GM12874 (cell line): ENCODE data around the gene ASPSCR1.

Experiments
- TF ChIP-seq, protein P1 (sequence below): IDR thresholded peaks from 2 replicates; pipeline ENCODE4 v1.5.1; 2011; ENCODE audit warnings: low read depth, mild to moderate bottlenecking, control low read depth, low read length, moderate library complexity; ENCODE audit not compliant: insufficient read depth

The ASPSCR1 gene

DNA sequence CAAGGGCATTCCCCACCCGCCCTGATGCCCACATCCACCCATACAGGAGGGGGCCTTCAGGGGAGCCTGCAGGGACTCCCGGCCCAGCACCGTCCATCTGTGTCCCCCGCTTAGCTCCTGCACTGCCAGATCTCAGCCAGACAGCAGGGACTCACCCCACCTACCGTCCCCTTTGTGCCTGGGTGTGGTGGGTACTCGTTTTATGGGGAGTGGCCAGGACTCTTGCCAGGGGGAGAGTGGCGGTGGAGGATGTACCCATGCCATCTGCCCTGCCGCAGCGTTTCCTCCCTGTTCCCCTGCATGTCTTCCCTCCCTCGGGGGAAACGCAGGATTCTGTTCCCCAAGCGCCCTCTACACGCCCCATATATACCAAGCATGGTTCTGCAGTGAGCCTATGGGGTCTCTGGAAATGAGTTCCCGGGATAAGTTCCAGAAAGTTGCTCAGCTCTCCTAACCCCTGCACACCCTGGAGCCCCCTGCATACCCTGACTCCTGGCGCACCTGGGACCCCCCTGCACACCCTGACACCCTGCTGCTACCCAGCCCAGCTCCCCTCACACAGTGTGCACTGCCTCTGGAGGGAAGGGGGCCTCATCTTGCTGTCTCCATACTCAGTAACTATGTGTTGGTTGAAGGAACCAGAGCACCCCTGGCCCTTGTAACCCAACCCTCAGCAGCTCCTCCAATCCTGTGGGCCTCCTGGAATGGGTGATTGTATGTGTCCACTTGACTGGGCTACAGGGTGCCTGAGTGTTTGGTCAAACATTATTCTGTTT, 45.7 kb upstream of the ASPSCR1 start:
- TF ChIP-seq, protein P1, sequence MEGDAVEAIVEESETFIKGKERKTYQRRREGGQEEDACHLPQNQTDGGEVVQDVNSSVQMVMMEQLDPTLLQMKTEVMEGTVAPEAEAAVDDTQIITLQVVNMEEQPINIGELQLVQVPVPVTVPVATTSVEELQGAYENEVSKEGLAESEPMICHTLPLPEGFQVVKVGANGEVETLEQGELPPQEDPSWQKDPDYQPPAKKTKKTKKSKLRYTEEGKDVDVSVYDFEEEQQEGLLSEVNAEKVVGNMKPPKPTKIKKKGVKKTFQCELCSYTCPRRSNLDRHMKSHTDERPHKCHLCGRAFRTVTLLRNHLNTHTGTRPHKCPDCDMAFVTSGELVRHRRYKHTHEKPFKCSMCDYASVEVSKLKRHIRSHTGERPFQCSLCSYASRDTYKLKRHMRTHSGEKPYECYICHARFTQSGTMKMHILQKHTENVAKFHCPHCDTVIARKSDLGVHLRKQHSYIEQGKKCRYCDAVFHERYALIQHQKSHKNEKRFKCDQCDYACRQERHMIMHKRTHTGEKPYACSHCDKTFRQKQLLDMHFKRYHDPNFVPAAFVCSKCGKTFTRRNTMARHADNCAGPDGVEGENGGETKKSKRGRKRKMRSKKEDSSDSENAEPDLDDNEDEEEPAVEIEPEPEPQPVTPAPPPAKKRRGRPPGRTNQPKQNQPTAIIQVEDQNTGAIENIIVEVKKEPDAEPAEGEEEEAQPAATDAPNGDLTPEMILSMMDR = no peak

DNA sequence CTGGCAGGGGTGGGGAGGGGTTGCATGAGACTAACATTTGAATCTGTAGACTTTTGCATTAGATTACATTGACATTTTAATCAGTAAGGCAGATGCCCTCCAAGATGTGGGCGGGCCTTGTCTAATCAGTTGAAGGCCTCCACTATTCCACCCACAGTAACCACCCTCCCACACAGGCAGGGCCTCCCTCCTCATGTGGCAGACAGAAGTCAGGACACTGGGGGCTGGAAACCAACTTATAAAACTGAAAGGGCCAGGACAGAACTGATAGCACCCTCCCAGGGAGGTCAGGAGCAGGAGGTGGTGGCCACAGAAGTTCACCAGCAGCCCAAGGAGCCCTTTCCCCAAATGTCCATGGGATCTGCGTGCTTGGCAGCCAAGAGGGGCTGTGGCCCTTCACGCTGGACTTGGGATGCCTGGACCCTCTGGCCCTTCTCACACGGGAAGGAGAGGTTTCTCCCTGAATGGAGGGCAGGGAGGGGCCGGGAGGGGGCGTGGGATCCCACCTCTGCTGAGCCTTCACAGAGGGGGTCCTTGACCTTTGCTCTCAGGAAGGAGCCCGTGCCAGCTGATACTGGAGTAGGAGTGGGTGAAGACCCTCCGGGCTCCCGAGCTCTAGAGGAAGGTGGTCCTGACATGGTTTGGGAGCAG, 45.0 kb upstream of the ASPSCR1 start:
- TF ChIP-seq, protein P1 = no peak

DNA sequence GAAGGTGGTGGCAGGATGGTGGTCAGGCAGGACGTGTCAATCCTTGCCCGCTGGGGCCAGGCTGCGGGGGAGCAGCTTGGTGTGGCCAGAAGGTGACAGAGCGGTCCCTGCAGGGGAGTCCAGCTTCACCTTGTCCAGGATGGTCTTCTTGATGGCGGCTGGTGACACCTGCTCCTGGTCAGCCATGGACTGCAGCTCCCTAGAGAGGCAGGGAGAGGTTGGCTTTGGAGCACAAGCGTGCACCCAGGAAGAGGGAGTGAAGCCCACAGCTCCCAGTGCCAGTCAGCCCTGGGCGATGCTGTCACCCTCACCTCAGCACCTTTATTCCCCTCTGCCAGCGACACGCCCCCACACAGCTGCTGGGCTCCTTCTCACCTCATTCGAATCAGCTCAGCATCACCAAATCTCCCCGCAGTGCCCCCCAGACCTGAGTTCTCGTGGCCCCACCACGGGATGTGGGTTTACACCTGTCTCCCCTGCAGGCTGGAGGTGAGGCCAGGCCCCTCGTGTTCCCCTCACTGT, 44.2 kb upstream of the ASPSCR1 start:
- TF ChIP-seq, protein P1 = no peak

DNA sequence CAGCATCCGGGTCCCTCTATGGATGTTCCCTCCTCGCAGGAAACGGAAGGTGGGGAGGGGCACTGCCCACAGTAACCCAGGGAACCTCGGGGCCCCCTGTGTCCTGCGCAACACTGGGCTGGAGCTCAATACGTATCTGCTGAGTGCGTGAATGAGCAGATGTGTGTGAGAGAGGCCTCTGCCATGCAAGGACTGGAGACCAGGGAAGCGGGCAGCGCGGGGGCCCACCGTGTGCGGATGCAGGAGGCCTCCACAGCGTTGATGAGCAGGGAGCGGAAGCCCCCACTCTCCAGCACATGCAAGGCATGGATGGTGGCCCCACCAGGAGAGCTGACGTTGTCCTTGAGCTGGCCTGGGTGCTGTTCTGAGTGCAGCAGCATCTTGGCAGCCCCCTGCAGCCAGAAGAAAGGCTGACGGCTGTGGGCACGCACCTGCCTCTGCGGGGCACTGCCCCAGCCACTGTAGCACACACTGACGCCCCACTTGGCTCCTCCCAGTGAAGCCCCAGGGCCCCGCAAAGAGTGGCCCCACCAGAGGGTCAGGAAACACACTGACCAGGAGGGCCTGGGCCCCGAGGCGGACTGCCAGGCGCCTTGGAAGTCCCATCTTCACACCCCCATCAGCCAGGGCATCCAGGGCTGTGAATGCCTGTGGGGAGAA, 43.2 kb upstream of the ASPSCR1 start:
- TF ChIP-seq, protein P1 = no peak

DNA sequence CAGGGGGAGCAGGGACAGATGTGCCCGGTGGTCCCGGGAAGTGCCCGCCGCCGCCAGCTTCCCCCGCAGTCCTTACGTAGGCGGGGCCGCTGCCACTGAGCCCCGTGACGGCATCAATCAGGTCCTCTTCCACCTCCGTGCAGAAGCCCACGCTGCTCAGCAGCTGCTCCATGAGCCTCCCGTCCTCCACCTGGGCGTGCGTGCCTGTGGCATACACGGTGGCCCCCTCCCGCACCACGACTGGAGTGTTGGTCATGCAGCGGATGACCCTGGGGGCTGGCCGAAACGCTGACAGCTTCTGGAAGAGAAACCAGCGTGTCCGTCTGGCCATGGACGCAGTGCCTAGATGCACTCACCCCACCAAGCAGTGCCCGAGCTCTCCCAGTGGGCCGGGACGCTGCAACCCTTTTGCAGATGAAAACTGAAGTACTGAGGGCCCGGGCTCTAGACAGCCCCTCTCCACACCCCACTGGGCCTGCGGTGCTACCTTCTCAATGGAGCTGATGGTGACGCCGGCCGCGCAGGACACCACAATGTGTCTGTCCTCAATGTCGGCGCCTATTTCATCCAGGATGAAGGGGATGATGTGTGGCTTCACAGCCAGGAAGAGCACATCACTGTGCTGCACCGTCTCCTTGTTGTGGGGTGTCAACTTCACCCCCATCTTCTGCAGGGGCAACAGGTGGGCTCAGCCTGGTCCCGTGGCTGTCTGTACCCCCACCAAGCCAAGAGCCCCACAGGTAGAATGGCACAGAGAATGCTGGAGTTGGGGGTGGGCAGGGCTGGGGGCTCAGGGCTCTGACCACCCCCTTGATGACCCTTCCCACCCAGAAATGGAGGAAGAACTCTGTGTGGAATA, 42.4 kb upstream of the ASPSCR1 start:
- TF ChIP-seq, protein P1 = no peak

DNA sequence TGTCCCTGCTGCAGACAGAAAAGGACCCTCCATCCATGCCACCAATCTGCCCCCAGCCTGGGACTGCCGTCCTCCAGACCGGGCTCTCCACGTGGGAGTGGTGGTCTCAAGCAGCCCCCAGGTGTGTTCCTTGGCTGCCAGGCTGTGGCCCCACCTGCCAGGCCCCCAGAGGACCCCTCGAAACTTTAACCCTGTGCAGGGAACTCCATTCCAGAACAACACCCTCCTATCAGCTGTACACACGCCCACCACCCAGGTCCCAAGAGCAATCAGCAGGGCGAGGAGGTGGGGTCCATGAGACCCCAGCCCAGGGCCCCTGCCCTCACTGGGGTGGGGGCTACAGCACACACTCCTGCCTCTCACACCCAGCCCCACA, 41.7 kb upstream of the ASPSCR1 start:
- TF ChIP-seq, protein P1 = no peak
